HG02943 (cell line): ENCODE results near the gene VCL.
"Not testable (repeated sequence)": the region's sequence is repeated elsewhere in the genome, so short reads cannot be mapped to it uniquely, and the experiment has no call there.

Experiments used
- ATAC-seq: cut with Tn5 transposase; IDR thresholded peaks from one replicate; pipeline ENCODE4 v1.9.1; 2021; ENCODE audit warnings: mild to moderate bottlenecking, low read depth, moderate library complexity; ENCODE audit not compliant: unreplicated experiment

Gene VCL

GRCh38 chr10:73997787-73998622 is at the start of gene VCL:
TSS of gene VCL (plus strand) at chr10:73998116. CDS start at chr10:73998208, 92 bp downstream.
- peak; percentile 96 for ATAC-seq

- no peak for ATAC-seq
Measured at GRCh38 chr10:73948947-73949633, 48.8 kb upstream of the VCL start.

- ATAC-seq: no peak
Measured at GRCh38 chr10:73950155-73950948, 47.6 kb upstream of the VCL start.

GRCh38 chr10:73953665-73954064 is 44.3 kb upstream of the VCL start:
- ATAC-seq: no peak

- ATAC-seq: no peak
Measured at GRCh38 chr10:73954737-73955136, 43.2 kb upstream of the VCL start.

- no peak for ATAC-seq
Measured at GRCh38 chr10:73955719-73956118, 42.2 kb upstream of the VCL start.

- no peak for ATAC-seq
Measured at GRCh38 chr10:73956476-73957359, 41.2 kb upstream of the VCL start.

GRCh38 chr10:73959484-73960243 is 38.3 kb upstream of the VCL start:
- peak; percentile 41 for ATAC-seq

GRCh38 chr10:73962386-73962785 is 35.5 kb upstream of the VCL start:
- ATAC-seq: no peak

- not testable (repeated sequence) for ATAC-seq
Measured at GRCh38 chr10:73963533-73963932, 34.4 kb upstream of the VCL start.

- ATAC-seq: no peak
Measured at GRCh38 chr10:73964743-73965142, 33.2 kb upstream of the VCL start.

GRCh38 chr10:73965267-73965889 is 32.5 kb upstream of the VCL start:
- not testable (repeated sequence) for ATAC-seq

- ATAC-seq: no peak
Measured at GRCh38 chr10:73965890-73966768, 31.8 kb upstream of the VCL start.

- ATAC-seq: no peak
Measured at GRCh38 chr10:73967022-73967429, 30.9 kb upstream of the VCL start.

GRCh38 chr10:73967544-73967943 is 30.4 kb upstream of the VCL start:
- no peak for ATAC-seq

- no peak for ATAC-seq
Measured at GRCh38 chr10:73968098-73968521, 29.8 kb upstream of the VCL start.

- no peak for ATAC-seq
Measured at GRCh38 chr10:73969224-73969841, 28.6 kb upstream of the VCL start.
